SU-DHL-6 (cell line): Measurements from ENCODE around the gene WWC1.

ENCODE experiments used
- EZH2phosphoT487 ChIP-seq: fragments of 200-600 bp; sonication (generic), shearing (Covaris generic); conservative IDR thresholded peaks from 2 replicates; pipeline ENCODE4 v1.6.1; 2018; ENCODE audit warnings: mild to moderate bottlenecking, antibody characterized with exemption, low read length, moderate library complexity, mixed read lengths
- TF ChIP-seq, protein P1 (sequence below): fragments of 200-600 bp; sonication (generic); IDR thresholded peaks from one replicate; pipeline ENCODE4 v1.5.1; 2017; ENCODE audit warnings: antibody characterized with exemption, mild to moderate bottlenecking, low read length, moderate library complexity; ENCODE audit not compliant: insufficient read depth, poor library complexity, severe bottlenecking

GRCh38 chr5:168314735-168315411 lies 23.4 kb downstream of the WWC1 start:
- TF ChIP-seq, protein P1, sequence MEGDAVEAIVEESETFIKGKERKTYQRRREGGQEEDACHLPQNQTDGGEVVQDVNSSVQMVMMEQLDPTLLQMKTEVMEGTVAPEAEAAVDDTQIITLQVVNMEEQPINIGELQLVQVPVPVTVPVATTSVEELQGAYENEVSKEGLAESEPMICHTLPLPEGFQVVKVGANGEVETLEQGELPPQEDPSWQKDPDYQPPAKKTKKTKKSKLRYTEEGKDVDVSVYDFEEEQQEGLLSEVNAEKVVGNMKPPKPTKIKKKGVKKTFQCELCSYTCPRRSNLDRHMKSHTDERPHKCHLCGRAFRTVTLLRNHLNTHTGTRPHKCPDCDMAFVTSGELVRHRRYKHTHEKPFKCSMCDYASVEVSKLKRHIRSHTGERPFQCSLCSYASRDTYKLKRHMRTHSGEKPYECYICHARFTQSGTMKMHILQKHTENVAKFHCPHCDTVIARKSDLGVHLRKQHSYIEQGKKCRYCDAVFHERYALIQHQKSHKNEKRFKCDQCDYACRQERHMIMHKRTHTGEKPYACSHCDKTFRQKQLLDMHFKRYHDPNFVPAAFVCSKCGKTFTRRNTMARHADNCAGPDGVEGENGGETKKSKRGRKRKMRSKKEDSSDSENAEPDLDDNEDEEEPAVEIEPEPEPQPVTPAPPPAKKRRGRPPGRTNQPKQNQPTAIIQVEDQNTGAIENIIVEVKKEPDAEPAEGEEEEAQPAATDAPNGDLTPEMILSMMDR: no peak
- TF ChIP-seq EZH2phosphoT487: no peak
